Lower lobe of right lung (tissue), 2 donors: ENCODE data around the gene AAGAB. TPM values are rescaled to one million over a fixed set of nuclear protein-coding genes. Genes with fewer than 3 reads are reported as not detected.
"Not testable (repeated sequence)": the region's sequence is repeated elsewhere in the genome, so short reads cannot be mapped to it uniquely, and the experiment has no call there.

Experiments used
- ATAC-seq, 2 donors: fragments of 200-7000 bp; cut with Tn5 transposase; one replicate each; pipeline ENCODE4 v1.9.1; 2020 to 2022; ENCODE audit warnings: mild to moderate bottlenecking in 2 of 2, moderate library complexity in 2 of 2
- DNase-seq: peaks from one replicate; pipeline ENCODE4 v3.0.0-alpha.2; 2020
- H3K27ac ChIP-seq: fragments of 200-600 bp; one replicate; pipeline ENCODE4 v1.8.0; 2022
- H3K27me3 ChIP-seq: fragments of 200-600 bp; one replicate; pipeline ENCODE4 v1.8.0; 2022; ENCODE audit warnings: low read depth
- H3K36me3 ChIP-seq: fragments of 200-600 bp; one replicate; pipeline ENCODE4 v1.8.0; 2022; ENCODE audit warnings: mild to moderate bottlenecking
- H3K4me1 ChIP-seq: fragments of 200-600 bp; one replicate; pipeline ENCODE4 v1.8.0; 2022
- H3K4me3 ChIP-seq: fragments of 200-600 bp; one replicate; pipeline ENCODE4 v1.8.0; 2022; ENCODE audit warnings: mild to moderate bottlenecking
- H3K9me3 ChIP-seq: fragments of 200-600 bp; one replicate; pipeline ENCODE4 v1.8.0; 2022
- intact Hi-C: fragments of 100-400 bp; cut with DNase I; formaldehyde crosslinking; loops from one replicate; pipeline ENCODE4 v1.11.0; 2022
- total RNA-seq: library from RNA; stranded (reverse); fragmentation: NEBNext Ultra II Directional; extraction: Animal tissue kit (Norgen Biotek cat#: 25700); gene quantifications from one replicate; pipeline ENCODE4 v1.2.1, GENCODE V29; 2021
- TF ChIP-seq, protein P1 (sequence below): fragments of 200-600 bp; IDR thresholded peaks from one replicate; pipeline ENCODE4 v1.8.0; 2022; ENCODE audit warnings: antibody characterized with exemption, mild to moderate bottlenecking
- donor health status: DM: no; HTN: yes; CAD: no; lungs with severe emphysema.

Gene AAGAB
- total RNA-seq, 1 donor from 2014 or later = 24.9 TPM

DNA sequence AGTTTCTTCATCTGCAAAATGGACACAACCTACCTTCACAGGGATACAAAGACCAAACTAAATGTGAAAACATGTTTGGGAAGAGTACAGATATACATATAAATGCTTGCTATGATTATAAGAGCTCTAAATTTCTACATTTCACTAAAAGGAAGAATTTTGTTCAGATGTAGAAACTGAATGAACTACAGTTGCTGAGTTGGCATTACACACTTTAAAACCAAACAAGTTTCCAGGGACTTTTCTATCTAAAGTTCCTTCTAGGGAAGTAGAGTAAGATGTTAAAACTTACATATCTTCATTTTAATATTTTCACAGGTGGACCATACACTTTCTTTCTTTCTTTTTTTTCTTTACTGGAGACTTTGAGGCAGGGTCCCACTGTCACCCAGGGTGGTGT lies 4.6 kb downstream of the AAGAB start:
- H3K4me3 ChIP-seq = no peak overlapping the region
- H3K27me3 ChIP-seq = no peaks in the 10 kb centered on the region
- intact Hi-C loops = no loop called here
- DNase-seq = no peak
- H3K4me1 ChIP-seq = peaks cover 21% of the 10 kb centered on the region
- peaks cover 3% of the 10 kb centered on the region for H3K36me3 ChIP-seq
- no peaks in the 10 kb centered on the region for H3K9me3 ChIP-seq
- no peak for ATAC-seq
- TF ChIP-seq, protein P1, sequence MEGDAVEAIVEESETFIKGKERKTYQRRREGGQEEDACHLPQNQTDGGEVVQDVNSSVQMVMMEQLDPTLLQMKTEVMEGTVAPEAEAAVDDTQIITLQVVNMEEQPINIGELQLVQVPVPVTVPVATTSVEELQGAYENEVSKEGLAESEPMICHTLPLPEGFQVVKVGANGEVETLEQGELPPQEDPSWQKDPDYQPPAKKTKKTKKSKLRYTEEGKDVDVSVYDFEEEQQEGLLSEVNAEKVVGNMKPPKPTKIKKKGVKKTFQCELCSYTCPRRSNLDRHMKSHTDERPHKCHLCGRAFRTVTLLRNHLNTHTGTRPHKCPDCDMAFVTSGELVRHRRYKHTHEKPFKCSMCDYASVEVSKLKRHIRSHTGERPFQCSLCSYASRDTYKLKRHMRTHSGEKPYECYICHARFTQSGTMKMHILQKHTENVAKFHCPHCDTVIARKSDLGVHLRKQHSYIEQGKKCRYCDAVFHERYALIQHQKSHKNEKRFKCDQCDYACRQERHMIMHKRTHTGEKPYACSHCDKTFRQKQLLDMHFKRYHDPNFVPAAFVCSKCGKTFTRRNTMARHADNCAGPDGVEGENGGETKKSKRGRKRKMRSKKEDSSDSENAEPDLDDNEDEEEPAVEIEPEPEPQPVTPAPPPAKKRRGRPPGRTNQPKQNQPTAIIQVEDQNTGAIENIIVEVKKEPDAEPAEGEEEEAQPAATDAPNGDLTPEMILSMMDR = no peak
- no peak overlapping the region for H3K27ac ChIP-seq

DNA sequence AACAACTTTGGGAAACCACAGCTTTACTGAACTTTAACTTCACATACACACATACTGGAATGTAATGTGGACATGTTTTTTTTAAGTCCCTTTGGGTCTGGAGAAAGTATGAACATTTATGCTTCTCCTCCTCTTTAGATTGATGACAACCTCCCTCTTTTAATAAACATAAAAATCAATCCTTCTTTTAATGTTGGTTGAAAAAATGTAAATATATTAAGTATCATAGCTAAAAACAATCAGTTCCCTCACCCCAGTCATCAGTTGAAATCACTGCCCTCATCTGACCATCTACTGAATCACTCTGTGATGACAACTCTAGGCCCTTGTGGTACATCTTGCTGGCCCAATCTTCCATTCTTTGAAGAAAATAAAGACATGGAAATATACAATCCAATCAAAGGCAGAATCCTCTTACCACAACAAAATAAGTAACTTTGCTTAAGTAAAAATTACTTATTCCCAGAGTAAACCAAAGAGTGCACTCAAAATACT lies 6.4 kb downstream of the AAGAB start:
- Histone ChIP-seq H3K9me3 (no peaks in the 10 kb centered on the region), H3K27me3 (no peaks in the 10 kb centered on the region), H3K4me3 (no peak overlapping the region), H3K4me1 (peaks cover 17% of the 10 kb centered on the region), H3K36me3 (peaks cover 3% of the 10 kb centered on the region), H3K27ac (no peak overlapping the region)
- DNase-seq (no peak), ATAC-seq (no peak)
- TF ChIP-seq, protein P1 = no peak
- intact Hi-C loops = no loop called here

DNA sequence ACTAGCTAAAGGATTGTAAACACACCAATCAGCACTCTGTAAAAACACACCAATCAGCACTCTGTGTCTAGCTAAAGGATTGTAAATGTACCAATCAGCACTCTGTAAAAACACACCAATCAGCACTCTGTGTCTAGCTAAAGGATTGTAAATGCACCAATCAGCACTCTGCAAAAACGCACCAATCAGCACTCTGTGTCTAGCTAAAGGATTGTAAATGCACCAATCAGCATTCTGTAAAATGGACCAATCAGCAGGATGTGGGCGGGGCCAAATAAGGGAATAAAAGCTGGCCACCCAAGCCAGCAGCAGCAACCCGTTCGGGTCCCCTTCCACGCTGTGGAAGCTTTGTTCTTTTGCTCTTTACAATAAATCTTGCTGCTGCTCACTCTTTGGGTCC lies 7.9 kb downstream of the AAGAB start:
- H3K27me3 ChIP-seq, ATAC-seq, intact Hi-C loops, DNase-seq, H3K9me3 ChIP-seq, H3K36me3 ChIP-seq, H3K4me3 ChIP-seq, H3K27ac ChIP-seq: not testable (repeated sequence)
- H3K4me1 ChIP-seq = peaks cover 12% of the 10 kb centered on the region

DNA sequence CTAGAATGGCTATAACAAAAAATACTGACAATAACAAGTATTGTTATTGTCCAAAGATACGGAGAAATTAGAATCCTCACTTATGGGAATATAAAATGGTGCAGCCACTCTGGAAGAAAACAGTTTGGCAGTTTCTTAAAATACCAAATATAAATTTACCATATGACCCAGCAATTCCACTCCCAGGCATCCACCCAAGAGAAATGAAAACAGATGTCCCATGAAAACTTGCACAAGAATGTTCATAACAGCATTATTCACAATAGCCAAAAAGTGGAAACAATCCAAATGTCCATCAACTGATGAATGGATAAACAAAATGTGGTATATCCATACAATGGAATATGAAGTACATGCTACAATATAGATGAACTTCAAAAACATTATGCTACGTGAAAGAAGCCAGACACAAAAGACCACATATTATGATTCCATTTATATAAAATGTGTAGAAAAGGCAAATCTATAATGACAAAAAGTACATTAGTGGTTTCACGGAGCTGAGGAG lies 9.4 kb downstream of the AAGAB start:
- Histone ChIP-seq H3K9me3 (no peaks in the 10 kb centered on the region), H3K4me1 (peaks cover 25% of the 10 kb centered on the region), H3K36me3 (peaks cover 3% of the 10 kb centered on the region), H3K27me3 (no peaks in the 10 kb centered on the region), H3K27ac (no peak overlapping the region), H3K4me3 (no peak overlapping the region)
- DNase-seq (no peak), ATAC-seq (no peak)
- intact Hi-C loops = no loop called here
- TF ChIP-seq, protein P1 = no peak

DNA sequence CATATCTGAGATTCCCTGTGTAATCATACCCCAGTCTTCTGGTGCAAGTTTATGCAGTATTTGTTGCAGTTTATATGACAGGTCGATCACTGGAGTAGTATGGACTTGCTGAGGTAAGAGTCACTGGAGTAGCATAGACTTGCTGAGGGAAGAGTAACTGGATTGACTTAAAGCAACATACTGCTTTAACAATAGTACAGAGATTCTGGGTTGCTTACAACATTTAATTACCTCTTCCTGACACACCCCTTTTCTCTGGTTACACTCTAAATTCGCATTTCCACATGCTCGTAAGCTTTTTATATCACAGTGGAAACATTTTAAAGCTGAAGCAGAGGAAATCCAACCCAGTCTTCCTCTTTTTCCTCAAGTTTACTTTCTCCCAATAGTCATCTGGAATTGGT lies 11.8 kb downstream of the AAGAB start:
- Histone ChIP-seq H3K4me1 (peaks cover 28% of the 10 kb centered on the region), H3K27me3 (no peaks in the 10 kb centered on the region), H3K27ac (no peak overlapping the region), H3K36me3 (peaks cover 3% of the 10 kb centered on the region), H3K4me3 (no peak overlapping the region), H3K9me3 (no peaks in the 10 kb centered on the region)
- DNase-seq (no peak), ATAC-seq (peak; percentile 19 to 21)
- TF ChIP-seq, protein P1 = no peak
- intact Hi-C loops = no loop called here

DNA sequence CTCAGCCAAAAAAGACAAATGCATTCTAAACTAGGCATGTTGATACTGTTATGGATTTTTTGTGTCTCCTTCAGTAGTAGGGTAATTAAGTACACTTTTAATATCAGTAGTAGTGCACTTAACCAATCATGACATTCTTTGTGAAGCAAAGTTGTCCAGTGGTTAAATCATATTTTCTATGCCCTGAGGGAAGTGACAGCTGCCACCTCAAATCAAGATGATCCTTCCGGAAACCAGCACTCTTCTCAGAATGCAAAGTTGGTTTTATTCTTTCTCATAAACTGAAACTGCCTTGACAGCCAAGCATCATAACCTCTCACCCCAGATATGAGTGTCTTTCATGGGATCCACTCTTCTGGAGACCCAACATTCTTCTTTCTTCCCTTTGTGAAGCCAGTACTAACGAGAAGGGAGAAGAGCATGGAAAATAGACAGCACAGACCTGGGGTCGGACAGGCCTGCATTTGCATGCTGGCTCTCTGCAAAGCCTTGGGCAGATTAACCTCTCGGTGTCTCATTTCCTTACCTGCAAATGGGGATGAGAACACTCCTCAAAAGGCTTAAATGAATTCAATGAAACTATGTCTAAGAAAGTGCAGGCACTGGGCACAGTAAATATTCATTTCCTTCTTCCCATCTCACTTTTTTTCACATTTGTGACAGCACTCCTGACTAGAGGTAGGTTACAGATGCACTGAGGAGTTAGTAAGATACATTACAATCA lies 13.2 kb downstream of the AAGAB start:
- Histone ChIP-seq H3K27ac (no peak overlapping the region), H3K4me3 (no peak overlapping the region), H3K27me3 (no peaks in the 10 kb centered on the region), H3K4me1 (peaks cover 28% of the 10 kb centered on the region), H3K36me3 (peaks cover 5% of the 10 kb centered on the region), H3K9me3 (no peaks in the 10 kb centered on the region)
- intact Hi-C loops = no loop called here
- DNase-seq (no peak), ATAC-seq (no peak)
- TF ChIP-seq, protein P1 = no peak
